ENCODE measurements around the gene TAF4.

DNA sequence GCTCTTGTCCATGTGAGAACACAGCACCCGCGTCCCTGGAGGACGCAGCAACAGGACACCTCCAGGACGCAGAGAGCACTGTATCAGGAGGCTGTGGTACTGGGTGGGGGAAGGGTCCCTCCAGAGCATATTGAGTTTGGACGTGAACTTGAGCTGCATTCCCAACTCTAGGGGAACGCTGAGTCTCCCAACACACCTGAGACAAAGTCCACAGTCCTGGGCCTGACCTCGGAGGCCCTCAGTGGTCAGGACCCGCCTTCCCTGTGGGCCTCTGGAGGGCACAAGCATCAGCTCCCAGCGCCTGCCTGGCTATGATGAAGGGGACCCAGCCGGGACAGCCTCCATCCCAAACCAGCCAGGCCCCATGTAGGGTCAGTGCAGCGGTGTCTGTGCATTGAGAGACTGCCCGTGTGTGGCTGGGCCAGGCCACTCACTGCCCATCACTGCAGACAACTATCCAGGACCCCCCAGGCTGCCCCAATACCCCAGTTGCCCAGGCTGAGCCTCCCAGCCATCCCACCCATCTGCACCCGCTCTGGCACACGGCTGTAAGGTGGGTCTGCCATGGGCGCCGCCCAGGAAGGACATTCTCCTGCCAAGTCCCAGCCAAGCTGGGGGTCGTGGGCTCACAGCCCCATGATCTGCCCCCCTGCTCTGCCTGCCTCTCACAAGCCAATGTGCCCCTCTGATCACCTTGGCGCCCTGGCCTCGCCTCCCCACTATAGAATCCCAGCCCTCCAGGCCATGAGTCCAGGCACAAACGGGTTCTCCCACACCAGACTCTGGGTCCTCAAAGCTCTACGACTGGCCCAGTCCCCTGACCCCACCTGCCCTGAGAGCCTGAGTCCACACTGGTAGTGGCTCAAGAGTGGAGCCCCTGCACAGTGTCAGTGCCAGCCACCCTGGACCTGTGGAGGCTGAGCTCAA lies 115.7 kb downstream of the TAF4 start:
- TF ChIP-seq CTCF (IDR thresholded peaks at IDR 0.05) (no peak), POLR2A (IDR thresholded peaks at IDR 0.05) (no peak)
